GM12801 (cell line): ENCODE results near the gene APOBEC4.

Source experiments
- TF ChIP-seq, protein P1 (sequence below): IDR thresholded peaks from one replicate; pipeline ENCODE4 v1.5.1; 2011; ENCODE audit warnings: control low read depth; ENCODE audit not compliant: insufficient read length; ENCODE audit errors: extremely low read depth

APOBEC4 gene

DNA sequence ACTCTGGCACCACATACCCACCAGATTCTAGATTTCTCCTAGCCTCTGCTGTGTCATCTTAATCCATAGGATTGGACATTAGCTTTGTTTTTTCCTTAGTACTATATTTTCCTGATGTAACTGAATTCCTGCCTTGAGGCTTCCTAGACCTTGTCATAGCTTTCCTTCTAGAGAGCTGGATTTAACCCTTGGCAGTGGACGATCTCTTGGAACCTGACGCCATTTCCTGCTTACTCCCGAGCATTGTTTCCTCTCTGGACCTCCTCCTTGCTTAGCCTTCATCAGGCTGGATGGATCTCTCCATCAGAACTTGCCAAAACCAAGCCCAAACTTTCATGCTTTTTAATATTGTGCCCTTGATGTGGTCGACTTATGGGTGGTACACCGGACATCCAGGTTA is 1.5 kb downstream of the APOBEC4 start:
- TF ChIP-seq, protein P1, sequence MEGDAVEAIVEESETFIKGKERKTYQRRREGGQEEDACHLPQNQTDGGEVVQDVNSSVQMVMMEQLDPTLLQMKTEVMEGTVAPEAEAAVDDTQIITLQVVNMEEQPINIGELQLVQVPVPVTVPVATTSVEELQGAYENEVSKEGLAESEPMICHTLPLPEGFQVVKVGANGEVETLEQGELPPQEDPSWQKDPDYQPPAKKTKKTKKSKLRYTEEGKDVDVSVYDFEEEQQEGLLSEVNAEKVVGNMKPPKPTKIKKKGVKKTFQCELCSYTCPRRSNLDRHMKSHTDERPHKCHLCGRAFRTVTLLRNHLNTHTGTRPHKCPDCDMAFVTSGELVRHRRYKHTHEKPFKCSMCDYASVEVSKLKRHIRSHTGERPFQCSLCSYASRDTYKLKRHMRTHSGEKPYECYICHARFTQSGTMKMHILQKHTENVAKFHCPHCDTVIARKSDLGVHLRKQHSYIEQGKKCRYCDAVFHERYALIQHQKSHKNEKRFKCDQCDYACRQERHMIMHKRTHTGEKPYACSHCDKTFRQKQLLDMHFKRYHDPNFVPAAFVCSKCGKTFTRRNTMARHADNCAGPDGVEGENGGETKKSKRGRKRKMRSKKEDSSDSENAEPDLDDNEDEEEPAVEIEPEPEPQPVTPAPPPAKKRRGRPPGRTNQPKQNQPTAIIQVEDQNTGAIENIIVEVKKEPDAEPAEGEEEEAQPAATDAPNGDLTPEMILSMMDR = no peak

DNA sequence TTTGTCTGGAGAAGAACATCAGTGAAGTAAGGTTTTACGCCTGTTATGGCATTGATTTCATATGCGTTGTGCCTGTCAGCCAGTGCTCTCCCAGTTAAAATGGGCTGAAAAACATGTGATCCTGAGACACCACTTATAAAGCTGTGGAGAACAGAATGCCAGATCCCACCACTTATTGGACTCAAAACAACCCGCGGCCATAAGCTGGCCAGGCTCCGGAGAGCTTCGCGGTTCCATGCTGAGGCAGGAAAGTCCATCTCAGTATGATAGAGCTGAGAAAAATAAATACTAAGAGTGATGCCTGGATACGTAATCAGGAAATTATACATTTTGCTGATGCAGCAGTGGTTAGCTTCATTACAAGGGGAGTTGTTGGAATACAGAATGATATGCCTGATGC is 5.1 kb downstream of the APOBEC4 start:
- TF ChIP-seq, protein P1 = no peak

DNA sequence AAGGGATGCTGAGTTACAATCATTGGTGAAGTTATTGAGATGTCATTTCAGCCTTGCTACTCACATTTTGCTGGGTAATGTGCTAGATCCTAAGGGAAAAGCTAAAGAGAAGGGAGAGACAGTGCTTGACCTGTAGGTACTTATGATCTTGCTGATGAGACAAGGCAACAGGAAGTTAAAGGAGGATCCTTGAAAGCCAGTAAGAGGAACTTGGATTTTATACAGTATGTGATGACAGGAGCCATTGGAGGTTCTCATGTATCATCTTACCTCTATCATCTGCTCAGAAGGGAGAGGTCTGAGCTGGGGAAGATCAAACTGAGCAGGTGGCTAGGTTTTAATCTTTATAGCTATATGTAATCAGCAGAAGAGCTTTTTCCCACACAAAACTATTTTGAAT is 6.3 kb downstream of the APOBEC4 start:
- TF ChIP-seq, protein P1 = no peak

DNA sequence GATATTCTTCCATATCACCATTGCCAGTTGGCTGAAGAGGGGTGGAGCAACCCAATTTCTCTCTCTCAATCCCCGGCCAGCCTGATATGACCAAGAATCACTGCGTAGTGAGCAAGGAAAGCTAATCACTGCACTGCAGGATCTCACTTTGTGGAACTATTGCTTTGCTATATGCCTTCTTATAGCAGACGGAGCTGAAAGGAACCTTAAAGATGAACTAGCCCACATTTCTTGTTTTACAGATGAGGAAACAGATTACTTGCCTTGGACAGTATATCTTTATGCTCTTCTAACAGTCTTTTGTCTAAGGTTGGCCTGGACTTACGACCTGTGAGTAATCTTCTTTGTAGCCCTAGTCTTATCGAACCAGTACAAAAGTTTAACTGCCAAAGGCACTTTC is 7.6 kb downstream of the APOBEC4 start:
- TF ChIP-seq, protein P1 = no peak

DNA sequence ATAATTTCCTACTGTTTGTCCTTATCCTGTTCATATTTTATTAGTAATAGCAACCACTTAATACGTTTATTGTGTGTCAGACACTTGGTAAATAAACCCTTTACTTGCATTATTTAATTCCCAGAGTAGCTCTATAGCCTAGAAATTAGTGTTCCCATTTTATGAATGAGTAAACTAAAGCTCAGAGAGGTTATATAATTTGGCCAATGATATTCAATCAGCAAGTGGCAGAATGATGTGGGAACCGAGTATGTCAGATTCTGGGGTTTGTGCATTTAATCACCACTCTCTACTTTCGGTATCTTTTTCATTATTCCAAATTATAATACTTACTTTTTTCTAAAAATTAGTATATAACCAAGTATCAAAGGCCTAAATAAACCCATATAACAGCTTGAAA is 10.9 kb downstream of the APOBEC4 start:
- TF ChIP-seq, protein P1 = no peak

DNA sequence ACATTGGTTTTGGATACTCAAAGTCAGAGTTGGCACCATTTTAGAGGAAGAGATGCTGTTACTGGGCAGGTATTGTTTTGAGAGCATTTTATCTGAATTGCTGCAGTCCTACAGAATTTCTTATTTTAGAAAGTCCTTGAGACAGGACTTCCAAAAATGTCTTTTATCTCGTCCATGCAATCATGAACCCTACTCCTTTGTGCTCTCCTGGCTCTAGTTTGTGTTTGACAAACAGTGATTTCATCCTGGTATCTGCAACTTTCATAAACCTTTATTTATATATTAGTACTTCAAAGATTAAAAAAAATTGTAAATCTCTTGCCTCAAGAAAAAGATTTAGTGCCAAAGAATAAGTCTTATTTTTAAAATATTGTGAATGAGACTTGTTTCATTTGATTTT is 12.9 kb downstream of the APOBEC4 start:
- TF ChIP-seq, protein P1 = no peak

DNA sequence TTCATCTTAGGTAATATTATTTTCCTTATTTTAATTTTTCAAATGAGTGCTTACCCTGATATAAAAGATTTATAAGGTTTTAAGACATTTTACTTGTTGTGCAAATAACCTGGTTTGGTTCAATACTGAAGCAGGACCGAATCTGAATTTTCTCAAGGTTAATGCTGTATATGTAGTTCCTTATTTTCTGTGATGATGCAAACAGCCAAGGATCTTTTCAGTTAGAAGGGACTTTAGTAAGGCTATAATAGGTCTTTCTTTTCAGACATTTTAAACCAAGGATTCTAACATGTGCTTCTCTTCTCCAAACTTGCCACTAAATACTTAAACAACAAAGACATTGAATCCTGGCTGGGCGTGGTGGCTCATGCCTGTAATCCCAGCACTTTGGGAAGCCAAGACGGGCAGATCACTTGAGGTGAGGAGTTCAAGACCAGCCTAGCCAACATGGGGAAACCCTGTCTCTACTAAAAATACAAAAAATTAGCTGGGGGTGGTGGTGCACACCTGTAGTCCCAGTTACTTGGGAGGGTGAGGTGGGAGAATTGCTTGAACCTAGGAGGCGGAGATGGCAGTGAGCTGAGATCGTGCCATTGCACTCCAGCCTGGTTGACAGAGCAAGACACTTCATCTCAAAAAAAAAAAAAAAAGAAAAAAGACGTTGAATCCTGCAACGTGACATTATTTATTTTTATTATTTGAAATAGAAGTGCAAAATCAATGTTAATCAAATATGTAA is 14.3 kb downstream of the APOBEC4 start:
- TF ChIP-seq, protein P1 = no peak
